22Rv1 (cell line): ENCODE results near the gene GRAMD2B.

Source experiments
- H3K27ac ChIP-seq: fragments of 450-650 bp; 2 replicates; pipeline ENCODE4 v1.5.1; 2017
- ZFX ChIP-seq: fragments of 450-650 bp; IDR thresholded peaks from 2 replicates; pipeline ENCODE4 v1.6.1; 2017; ENCODE audit warnings: antibody characterized with exemption, borderline replicate concordance
- TF ChIP-seq, protein P1 (sequence below): fragments of 450-650 bp; IDR thresholded peaks from 2 replicates; pipeline ENCODE4 v1.5.1; 2017; ENCODE audit warnings: mild to moderate bottlenecking

Gene GRAMD2B

DNA sequence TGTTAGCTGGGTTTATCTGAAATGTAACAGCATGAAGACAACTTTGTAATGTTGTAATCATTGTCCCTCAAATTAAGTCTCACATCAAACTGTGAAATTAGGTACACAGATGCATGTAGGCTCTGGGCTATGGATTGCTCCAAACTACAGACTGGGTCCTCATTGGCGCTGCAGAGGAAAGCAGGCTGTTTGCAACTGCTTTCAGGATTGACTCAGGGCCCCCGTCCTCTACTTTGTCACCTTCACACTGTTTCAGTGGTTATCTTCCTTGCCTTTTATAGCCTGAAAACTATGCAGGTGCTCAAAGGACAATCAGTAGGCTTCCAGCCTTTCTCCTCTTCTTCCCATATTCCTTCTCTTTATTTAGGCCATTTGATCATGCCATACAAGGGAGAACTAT lies 18.0 kb downstream of the GRAMD2B start:
- TF ChIP-seq, protein P1, sequence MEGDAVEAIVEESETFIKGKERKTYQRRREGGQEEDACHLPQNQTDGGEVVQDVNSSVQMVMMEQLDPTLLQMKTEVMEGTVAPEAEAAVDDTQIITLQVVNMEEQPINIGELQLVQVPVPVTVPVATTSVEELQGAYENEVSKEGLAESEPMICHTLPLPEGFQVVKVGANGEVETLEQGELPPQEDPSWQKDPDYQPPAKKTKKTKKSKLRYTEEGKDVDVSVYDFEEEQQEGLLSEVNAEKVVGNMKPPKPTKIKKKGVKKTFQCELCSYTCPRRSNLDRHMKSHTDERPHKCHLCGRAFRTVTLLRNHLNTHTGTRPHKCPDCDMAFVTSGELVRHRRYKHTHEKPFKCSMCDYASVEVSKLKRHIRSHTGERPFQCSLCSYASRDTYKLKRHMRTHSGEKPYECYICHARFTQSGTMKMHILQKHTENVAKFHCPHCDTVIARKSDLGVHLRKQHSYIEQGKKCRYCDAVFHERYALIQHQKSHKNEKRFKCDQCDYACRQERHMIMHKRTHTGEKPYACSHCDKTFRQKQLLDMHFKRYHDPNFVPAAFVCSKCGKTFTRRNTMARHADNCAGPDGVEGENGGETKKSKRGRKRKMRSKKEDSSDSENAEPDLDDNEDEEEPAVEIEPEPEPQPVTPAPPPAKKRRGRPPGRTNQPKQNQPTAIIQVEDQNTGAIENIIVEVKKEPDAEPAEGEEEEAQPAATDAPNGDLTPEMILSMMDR, result no peak
- TF ChIP-seq ZFX, result no peak
- H3K27ac ChIP-seq, result no peak overlapping the region

- no peak overlapping the region for H3K27ac ChIP-seq
- TF ChIP-seq ZFX, result no peak
- TF ChIP-seq, protein P1, result no peak
These were observed 20.2 kb downstream of the GRAMD2B start for GRCh38 chr5:126443374-126443851.

GRCh38 chr5:126444137-126444536 lies 20.9 kb downstream of the GRAMD2B start:
- no peak for TF ChIP-seq ZFX
- TF ChIP-seq, protein P1, result no peak
- H3K27ac ChIP-seq, result no peak overlapping the region

DNA sequence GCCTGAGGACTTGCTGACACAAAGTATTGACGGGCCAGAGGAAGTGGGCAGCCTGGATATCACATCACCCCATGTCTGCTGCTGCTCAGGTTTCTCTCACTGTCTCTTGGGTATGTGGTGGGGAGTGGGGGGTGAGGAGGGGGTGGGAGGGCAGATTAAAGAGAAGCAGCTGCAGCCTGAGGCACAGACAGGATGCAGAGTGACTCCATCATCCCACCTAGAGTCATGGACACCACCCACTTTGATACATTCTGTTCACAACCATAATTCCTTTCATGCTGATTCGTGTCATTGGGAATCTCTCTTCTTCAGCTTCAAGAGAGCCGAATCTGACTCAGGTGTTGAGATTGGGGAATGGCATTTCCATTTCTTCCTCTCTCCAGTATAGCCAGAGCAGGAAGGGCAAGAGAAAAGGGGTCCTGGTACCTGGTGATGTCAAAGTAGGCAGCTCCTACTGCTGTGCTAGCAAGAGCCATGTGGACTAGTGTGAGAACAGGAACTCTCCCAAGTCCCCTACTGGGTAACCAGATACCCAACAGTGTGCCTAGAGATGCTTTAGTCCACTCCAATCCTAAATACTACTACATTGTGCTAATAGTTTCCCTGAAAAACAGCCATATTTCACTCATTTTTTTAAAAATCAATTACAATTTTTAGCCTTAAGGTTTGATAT lies 22.4 kb downstream of the GRAMD2B start:
- no peak overlapping the region for H3K27ac ChIP-seq
- no peak for TF ChIP-seq ZFX

DNA sequence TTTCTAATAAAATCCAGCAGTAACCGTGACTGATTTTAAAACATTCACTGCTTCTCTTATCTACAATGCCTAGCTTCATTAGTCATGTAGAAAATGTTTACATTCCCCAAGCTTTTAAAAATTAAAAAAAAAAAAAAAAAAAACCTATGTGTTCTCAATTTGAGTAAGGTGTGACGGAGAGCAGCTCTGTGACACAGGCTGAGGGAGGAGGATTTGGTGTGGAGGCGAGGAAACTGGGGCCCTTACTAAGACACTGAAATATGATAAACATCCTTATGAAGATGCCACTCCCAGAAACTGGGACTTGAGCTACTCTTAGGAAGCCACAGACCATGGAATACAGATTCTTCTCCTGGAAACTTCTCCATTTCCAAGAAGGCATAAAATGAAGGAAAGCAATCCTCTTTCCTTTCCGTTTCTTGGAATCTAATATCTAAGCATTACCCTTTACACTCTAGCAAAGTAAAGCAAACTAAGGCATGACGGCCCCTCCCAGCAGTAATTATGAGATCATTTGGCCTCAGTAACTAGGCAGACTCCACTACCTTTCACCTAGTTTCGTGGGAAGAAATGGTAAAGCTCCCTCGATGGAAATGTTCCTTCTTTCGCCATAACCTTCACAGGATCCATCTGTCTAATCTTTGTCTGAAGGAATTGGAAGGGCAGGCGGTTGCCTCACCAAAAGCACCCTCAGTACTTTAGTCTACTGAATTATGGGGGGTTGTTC lies 23.5 kb downstream of the GRAMD2B start:
- H3K27ac ChIP-seq, result no peak overlapping the region
- TF ChIP-seq ZFX, result no peak
- TF ChIP-seq, protein P1, result no peak

- H3K27ac ChIP-seq, result no peak overlapping the region
- TF ChIP-seq, protein P1, result no peak
- no peak for TF ChIP-seq ZFX
These were observed 25.5 kb downstream of the GRAMD2B start for GRCh38 chr5:126448720-126449119.

GRCh38 chr5:126449751-126450271 lies 26.6 kb downstream of the GRAMD2B start:
- no peak overlapping the region for H3K27ac ChIP-seq
- no peak for TF ChIP-seq ZFX
- TF ChIP-seq, protein P1, result no peak
